Lower leg skin (tissue), 3 donors: ENCODE data around the gene ZRANB3.

Experiments
- POLR2A ChIP-seq, 2 donors: fragments of 450-650 bp; IDR thresholded peaks; one replicate each; pipeline ENCODE4 v1.6.1; 2016 to 2017; ENCODE audit warnings: antibody characterized with exemption in 2 of 2, mild to moderate bottlenecking in 1 of 2, moderate library complexity in 1 of 2
- TF ChIP-seq, protein P1 (sequence below), 3 donors: fragments of 450-650 bp; IDR thresholded peaks; one replicate each; pipeline ENCODE4 v1.5.1; 2016; ENCODE audit warnings: antibody characterized with exemption in 3 of 3, mild to moderate bottlenecking in 3 of 3, moderate library complexity in 2 of 3

- TF ChIP-seq, protein P1, sequence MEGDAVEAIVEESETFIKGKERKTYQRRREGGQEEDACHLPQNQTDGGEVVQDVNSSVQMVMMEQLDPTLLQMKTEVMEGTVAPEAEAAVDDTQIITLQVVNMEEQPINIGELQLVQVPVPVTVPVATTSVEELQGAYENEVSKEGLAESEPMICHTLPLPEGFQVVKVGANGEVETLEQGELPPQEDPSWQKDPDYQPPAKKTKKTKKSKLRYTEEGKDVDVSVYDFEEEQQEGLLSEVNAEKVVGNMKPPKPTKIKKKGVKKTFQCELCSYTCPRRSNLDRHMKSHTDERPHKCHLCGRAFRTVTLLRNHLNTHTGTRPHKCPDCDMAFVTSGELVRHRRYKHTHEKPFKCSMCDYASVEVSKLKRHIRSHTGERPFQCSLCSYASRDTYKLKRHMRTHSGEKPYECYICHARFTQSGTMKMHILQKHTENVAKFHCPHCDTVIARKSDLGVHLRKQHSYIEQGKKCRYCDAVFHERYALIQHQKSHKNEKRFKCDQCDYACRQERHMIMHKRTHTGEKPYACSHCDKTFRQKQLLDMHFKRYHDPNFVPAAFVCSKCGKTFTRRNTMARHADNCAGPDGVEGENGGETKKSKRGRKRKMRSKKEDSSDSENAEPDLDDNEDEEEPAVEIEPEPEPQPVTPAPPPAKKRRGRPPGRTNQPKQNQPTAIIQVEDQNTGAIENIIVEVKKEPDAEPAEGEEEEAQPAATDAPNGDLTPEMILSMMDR (IDR thresholded peaks at IDR 0.05): no peak
- no peak for TF ChIP-seq POLR2A (IDR thresholded peaks at IDR 0.05)
Measured at GRCh38 chr2:135182190-135182589, 348.8 kb downstream of the ZRANB3 start.
